Measurements from ENCODE around the gene GHDC.

DNA sequence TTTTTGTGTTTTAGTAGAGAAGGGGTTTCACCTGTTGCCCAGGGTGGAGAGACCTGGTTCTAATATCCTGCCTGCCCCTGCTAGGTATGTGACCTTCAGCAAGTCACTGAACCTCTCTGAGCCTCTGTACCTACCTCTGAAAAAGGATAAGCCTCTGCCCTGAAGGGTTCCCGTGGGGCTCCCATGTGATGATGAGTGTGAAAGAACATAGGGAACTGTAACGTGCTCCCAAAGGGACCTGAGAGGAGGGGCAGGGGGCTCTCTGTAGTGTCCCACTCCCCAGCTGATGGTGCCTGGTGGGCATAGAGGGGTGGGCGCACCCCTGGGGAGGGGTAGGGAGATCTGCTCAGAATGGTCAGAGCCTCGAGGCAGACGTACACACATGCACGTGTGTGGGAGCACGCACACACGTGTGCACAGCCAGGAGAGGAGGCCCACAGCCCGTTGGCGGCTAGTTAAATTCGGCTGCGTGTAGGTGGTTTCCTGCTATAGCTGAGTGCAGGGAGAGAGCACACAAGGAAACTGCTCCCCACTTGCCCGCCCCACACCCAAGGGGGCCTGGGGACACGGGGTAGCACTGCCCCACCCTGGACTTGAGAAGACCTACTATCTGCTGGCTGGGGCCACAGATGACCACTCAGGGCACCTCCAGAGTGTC, 20.0 kb downstream of the GHDC start:
- no peak for TF ChIP-seq POLR2AphosphoS5 (IDR thresholded peaks at IDR 0.05)
- TF ChIP-seq, protein P1, sequence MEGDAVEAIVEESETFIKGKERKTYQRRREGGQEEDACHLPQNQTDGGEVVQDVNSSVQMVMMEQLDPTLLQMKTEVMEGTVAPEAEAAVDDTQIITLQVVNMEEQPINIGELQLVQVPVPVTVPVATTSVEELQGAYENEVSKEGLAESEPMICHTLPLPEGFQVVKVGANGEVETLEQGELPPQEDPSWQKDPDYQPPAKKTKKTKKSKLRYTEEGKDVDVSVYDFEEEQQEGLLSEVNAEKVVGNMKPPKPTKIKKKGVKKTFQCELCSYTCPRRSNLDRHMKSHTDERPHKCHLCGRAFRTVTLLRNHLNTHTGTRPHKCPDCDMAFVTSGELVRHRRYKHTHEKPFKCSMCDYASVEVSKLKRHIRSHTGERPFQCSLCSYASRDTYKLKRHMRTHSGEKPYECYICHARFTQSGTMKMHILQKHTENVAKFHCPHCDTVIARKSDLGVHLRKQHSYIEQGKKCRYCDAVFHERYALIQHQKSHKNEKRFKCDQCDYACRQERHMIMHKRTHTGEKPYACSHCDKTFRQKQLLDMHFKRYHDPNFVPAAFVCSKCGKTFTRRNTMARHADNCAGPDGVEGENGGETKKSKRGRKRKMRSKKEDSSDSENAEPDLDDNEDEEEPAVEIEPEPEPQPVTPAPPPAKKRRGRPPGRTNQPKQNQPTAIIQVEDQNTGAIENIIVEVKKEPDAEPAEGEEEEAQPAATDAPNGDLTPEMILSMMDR (IDR thresholded peaks at IDR 0.05) = no peak
- no peak for TF ChIP-seq POLR2A (IDR thresholded peaks at IDR 0.05)
